HEK293T (cell line): ENCODE measurements around the gene ALX1.

ENCODE experiments used
- FOXA1 ChIP-seq: fragments of 450-650 bp; IDR thresholded peaks from 2 replicates; pipeline ENCODE4 v1.6.1; 2016; ENCODE audit warnings: mild to moderate bottlenecking
- FOXK2 ChIP-seq: fragments of 450-650 bp; IDR thresholded peaks from 2 replicates; pipeline ENCODE4 v1.6.1; 2016; ENCODE audit warnings: mild to moderate bottlenecking
- FOXM1 ChIP-seq: fragments of 450-650 bp; IDR thresholded peaks from 2 replicates; pipeline ENCODE4 v1.6.1; 2017; ENCODE audit warnings: mild to moderate bottlenecking, borderline replicate concordance
- HDGF ChIP-seq: fragments of 450-650 bp; IDR thresholded peaks from 2 replicates; pipeline ENCODE4 v1.6.1; 2017; ENCODE audit warnings: antibody characterized with exemption, borderline replicate concordance
- PKNOX1 ChIP-seq: fragments of 450-650 bp; IDR thresholded peaks from 2 replicates; pipeline ENCODE4 v1.6.1; 2016
- SP1 ChIP-seq: fragments of 450-650 bp; IDR thresholded peaks from 2 replicates; pipeline ENCODE4 v1.6.1; 2017
- SUZ12 ChIP-seq: fragments of 450-650 bp; IDR thresholded peaks from 2 replicates; pipeline ENCODE4 v1.6.1; 2016; ENCODE audit warnings: mild to moderate bottlenecking
- TARDBP ChIP-seq: fragments of 450-650 bp; IDR thresholded peaks from 2 replicates; pipeline ENCODE4 v1.6.1; 2016
- ZNF384 ChIP-seq: fragments of 450-650 bp; IDR thresholded peaks from 2 replicates; pipeline ENCODE4 v1.6.1; 2016

- TF ChIP-seq SP1, result no peak
- no peak for TF ChIP-seq FOXM1
- TF ChIP-seq TARDBP, result no peak
- TF ChIP-seq FOXA1, result no peak
- TF ChIP-seq FOXK2, result no peak
- TF ChIP-seq HDGF, result no peak
- no peak for TF ChIP-seq SUZ12
- no peak for TF ChIP-seq ZNF384
- TF ChIP-seq PKNOX1, result no peak
These were observed 1.8 kb downstream of the ALX1 start for GRCh38 chr12:85281636-85282312.
